ENCODE data around the gene PEX7.
"Not testable (repeated sequence)": the region's sequence is repeated elsewhere in the genome, so short reads cannot be mapped to it uniquely, and the experiment has no call there.

The PEX7 gene

DNA sequence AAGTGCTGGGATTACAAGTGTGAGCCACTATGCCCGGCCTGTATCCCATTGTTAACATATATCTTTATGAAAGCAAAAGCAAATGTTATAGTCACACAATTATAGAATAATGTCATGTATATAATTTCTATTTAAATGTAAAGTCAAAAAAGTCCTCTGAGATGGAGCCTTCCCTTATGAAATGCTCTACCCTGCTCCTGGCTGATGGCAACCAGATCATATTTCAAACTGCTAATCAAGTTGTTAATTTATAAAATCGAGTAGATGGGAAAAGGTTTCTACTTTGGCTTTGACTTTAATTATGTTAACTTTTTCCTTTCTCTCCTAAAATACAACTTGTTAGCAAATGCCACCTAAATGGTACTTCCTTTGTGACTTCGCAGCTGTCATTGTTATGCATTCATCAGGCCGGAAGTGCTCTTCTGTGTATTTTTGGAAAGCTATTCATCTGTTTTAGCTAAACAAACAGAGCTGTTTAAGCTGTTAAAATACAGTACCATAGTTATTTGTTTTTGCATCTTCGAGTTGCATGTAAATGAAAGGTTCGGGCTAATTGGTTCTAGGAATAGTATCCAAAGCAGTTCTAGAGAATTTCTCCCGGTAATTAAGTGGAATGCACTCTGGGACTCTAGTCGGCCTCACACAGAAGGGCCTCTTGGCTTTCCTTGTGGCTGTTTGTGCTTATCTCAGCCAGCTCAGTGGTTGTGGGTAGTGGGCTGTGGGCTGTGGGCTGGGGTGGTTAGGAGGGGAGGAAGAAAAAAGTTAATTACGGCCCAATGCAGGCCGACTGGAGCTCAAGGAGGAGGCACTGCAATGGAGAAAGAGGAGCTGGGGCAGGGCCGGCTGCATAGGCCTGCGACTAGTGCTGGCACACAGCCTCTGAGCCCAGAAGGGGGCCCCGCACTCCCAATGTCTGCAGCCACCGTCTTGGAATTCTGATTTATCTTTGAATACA, 134.5 kb downstream of the PEX7 start:
- no peak for DNase-seq

DNA sequence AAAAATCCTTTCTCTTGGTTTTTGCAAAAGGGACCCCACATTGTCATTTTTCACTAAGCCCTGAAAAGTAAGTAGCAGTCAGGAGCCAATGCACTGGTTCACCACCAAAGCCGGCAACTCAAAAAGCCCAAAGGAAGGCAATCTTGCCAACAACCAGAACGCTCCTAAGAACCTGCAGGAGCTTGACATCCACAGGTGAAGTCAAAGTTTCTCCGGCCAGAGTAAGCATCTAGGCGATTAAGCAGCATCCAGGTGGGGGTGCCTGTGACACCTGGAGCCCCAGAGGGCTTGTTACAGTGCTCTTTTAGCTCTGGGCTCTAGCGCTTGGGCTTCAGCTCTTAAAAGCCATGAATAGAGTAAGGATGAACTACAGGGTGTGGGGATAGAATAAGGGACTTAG, 135.8 kb downstream of the PEX7 start:
- DNase-seq = no peak

DNA sequence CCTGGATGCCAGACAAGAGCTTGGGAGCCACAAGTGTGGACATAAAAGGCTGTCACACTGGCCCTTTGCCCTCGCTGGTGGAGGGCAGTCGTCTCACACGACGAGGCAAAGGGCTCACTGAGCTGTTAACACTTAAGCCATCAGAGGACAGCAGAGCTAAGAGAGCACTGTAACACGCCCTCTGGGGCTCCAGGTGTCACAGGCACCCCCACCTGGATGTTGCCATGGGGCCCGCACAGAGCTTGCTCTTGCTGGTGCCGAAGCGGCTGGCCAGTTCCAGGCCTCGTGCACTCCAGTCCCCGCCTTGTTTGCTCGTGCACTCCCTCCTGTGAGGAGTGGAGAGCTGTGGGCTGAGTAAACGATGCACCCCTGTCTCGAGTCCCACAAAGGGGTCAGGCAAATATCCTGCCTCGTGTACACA, 137.1 kb downstream of the PEX7 start:
- DNase-seq = no peak

- DNase-seq = not testable (repeated sequence)
Observed at GRCh38 chr6:136959935-136960334, 137.5 kb downstream of the PEX7 start.

DNA sequence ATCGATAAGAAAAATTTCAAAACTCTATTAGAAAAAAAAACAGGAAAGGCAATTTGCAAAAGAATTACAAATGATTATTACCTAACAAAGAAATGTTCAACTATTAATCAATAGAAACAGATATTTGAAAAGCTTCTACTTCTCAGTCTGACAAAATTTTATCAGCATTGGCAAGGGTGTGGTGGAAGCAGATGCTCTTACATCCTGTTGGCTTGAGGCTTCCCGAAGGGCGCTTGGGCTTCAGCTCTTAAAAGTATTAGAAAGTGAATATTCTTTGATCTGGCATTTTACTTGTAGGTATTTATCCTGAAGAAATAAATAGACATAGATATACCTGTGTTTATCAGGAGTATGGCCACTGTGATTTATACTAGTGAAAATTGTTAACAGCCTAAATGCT, 138.4 kb downstream of the PEX7 start:
- DNase-seq = no peak

GRCh38 chr6:136961848-136962247, 139.5 kb downstream of the PEX7 start:
- no peak for DNase-seq

- DNase-seq = no peak
Observed at GRCh38 chr6:136962661-136963060, 140.3 kb downstream of the PEX7 start.

- DNase-seq = no peak
Observed at GRCh38 chr6:136963259-136963658, 140.9 kb downstream of the PEX7 start.
